AG04449 (cell line): ENCODE measurements around the gene FXYD7.

Experiments
- CTCF ChIA-PET: fragments of 350-600 bp; formaldehyde crosslinking; extraction: SDS; loops from one replicate; lab custom pipeline; 2021; ENCODE audit warnings: antibody characterized with exemption; lab: Yijun Ruan, JAX
- POLR2A ChIA-PET: fragments of 400-600, 350-600 bp; formaldehyde crosslinking; extraction: SDS; loops from one replicate; lab custom pipeline; 2020; ENCODE audit warnings: antibody characterized with exemption, inconsistent platforms; lab: Yijun Ruan, JAX
- DNase-seq: peaks from one replicate; pipeline ENCODE4 v3.0.0-alpha.2; 2010; ENCODE audit warnings: low read depth, low spot score
- H3K4me3 ChIP-seq: 2 replicates; pipeline ENCODE4 v1.5.1; 2011; ENCODE audit warnings: low read depth, mild to moderate bottlenecking, control low read depth, low read length
- TF ChIP-seq, protein P1 (sequence below): IDR thresholded peaks from one replicate; pipeline ENCODE4 v1.5.1; 2011; ENCODE audit warnings: mild to moderate bottlenecking, moderate library complexity, low read length, control low read depth, inconsistent platforms; ENCODE audit not compliant: insufficient read depth; ENCODE audit errors: missing control alignments

The FXYD7 gene

DNA sequence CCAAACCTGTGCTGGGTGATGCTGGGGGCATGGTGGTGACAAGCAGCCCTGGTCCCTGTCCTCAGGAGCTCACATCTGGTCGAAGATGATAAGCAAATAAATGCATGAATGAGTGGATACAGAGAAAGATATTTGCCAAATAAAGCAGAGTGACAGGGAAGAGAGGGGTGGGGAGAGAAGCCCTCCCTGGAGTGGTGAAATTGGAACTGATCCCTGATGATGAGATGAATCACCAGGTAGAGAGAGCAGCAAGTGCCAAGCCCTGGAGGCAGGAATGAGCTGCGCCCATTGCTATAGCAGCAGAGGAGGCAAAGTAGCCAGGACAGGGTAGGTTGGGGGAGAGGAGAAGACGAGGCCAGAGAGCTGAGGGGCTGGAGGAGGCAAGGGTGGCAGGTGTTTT lies 25.1 kb downstream of the FXYD7 start:
- CTCF ChIA-PET = no interaction called here
- DNase-seq = no peak
- no peak overlapping the region for H3K4me3 ChIP-seq
- POLR2A ChIA-PET = no interaction called here
- TF ChIP-seq, protein P1, sequence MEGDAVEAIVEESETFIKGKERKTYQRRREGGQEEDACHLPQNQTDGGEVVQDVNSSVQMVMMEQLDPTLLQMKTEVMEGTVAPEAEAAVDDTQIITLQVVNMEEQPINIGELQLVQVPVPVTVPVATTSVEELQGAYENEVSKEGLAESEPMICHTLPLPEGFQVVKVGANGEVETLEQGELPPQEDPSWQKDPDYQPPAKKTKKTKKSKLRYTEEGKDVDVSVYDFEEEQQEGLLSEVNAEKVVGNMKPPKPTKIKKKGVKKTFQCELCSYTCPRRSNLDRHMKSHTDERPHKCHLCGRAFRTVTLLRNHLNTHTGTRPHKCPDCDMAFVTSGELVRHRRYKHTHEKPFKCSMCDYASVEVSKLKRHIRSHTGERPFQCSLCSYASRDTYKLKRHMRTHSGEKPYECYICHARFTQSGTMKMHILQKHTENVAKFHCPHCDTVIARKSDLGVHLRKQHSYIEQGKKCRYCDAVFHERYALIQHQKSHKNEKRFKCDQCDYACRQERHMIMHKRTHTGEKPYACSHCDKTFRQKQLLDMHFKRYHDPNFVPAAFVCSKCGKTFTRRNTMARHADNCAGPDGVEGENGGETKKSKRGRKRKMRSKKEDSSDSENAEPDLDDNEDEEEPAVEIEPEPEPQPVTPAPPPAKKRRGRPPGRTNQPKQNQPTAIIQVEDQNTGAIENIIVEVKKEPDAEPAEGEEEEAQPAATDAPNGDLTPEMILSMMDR = no peak

- no peak for DNase-seq
- POLR2A ChIA-PET = interaction anchor here (1.2 kb wide), 2 partner anchors 9 to 13 kb away, joined by 5 read pairs; no protein-coding TSS in a partner anchor
These were observed 26.4 kb downstream of the FXYD7 start for GRCh38 chr19:35169221-35169995.

GRCh38 chr19:35170359-35171061 lies 27.5 kb downstream of the FXYD7 start:
- DNase-seq = no peak
- CTCF ChIA-PET = interaction anchor here (0.8 kb wide), 1 partner anchor 16 kb away, joined by 3 read pairs; the partner anchor contains the start of gene FXYD5
- H3K4me3 ChIP-seq = no peak overlapping the region
- TF ChIP-seq, protein P1 = no peak
- POLR2A ChIA-PET = no interaction called here

More at GRCh38 chr19:35169221-35169995, 26.4 kb downstream of the FXYD7 start:
- H3K4me3 ChIP-seq = no peak overlapping the region
- CTCF ChIA-PET = interaction anchor here (0.8 to 1.4 kb wide), 2 partner anchors 15 to 28 kb away, joined by 3 read pairs; partner anchors contain the start of gene FXYD5
- TF ChIP-seq, protein P1 = no peak

GRCh38 chr19:35171730-35172129 lies 28.7 kb downstream of the FXYD7 start:
- DNase-seq = no peak
- H3K4me3 ChIP-seq = no peak overlapping the region
- CTCF ChIA-PET = interaction anchor here (1.5 kb wide), 1 partner anchor 128 kb away, joined by 5 read pairs; no protein-coding TSS in a partner anchor
- POLR2A ChIA-PET = no interaction called here
- TF ChIP-seq, protein P1 = no peak

GRCh38 chr19:35174226-35174625 lies 31.2 kb downstream of the FXYD7 start:
- ChIA-PET CTCF (interaction anchor here (1.4 kb wide), 1 partner anchor 32 kb away, joined by 3 read pairs; no protein-coding TSS in a partner anchor), POLR2A (no interaction called here)
- TF ChIP-seq, protein P1 = no peak
- no peak for DNase-seq
- H3K4me3 ChIP-seq = no peak overlapping the region

DNA sequence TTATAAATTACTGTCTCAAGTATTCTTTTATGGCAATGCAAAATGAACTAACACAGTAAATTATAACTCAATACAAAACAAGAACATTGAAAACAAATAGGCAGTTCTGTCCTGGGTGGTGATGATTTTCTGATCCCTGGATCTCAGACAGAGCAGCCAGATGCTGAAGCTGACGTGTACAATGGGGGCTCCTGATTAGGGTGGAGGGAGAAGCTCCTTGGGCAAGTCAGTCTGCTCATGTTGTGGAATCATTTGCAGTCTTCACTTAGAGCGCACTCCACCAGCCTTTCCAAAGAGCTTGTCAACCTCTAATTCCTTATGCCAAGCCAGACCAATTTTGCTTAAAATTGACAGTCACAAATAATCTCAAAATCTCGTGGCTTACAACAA lies 33.1 kb downstream of the FXYD7 start:
- TF ChIP-seq, protein P1 = no peak
- no peak overlapping the region for H3K4me3 ChIP-seq
- ChIA-PET CTCF (no interaction called here), POLR2A (no interaction called here)
- no peak for DNase-seq
